Measurements from ENCODE around the gene TMEM163.

- TF ChIP-seq CTCF (IDR thresholded peaks at IDR 0.05) (no peak), POLR2A (IDR thresholded peaks at IDR 0.05) (no peak)
Observed at GRCh38 chr2:134502104-134502503, 216.7 kb downstream of the TMEM163 start.
